ENCODE data around the gene SP2. TPM values are rescaled to one million over a fixed set of nuclear protein-coding genes. Genes with fewer than 3 reads are reported as not detected.

The SP2 gene
- total and polyA plus RNA-seq, 11 donors: 4.1 to 21.2 (median 16.0) TPM

DNA sequence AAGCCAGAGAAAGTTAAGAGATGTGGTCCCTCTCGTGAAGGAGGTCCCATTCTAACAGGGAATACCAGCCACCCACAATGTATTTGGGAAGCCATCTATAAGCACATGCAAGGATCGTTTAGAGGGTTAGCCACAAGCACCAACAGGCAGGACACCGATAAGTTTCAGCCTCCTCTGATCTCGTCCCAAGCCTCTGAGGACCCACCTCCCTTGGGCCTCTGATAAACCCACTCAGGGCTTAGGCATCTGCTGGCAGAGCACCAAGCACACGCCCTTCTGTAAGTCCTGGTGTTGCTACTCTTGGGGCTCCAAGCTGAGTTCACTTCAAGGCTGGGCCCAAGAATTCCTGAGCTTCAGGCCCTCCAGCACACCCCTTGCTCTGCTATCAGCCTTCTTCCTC lies 39.9 kb downstream of the SP2 start:
- no peak overlapping the region for H3K27ac ChIP-seq
- H3K4me3 ChIP-seq: no peak overlapping the region
- peaks cover 0 to 7% (median 3%) of the 10 kb centered on the region in 12 donors for H3K4me1 ChIP-seq
- H3K36me3 ChIP-seq: no peaks in the 10 kb centered on the region
- no peak for ATAC-seq
- WGBS, 4 donors: 62 to 68% (median 64%) methylated on average over 4 to 5 of the region's 5 CpGs
- intact Hi-C loops (cut with DNase I): no loop called here
- peak in 1 of 5 donors; percentile 16 for DNase-seq
- no peaks in the 10 kb centered on the region for H3K27me3 ChIP-seq
- no peak for TF ChIP-seq POLR2A (IDR thresholded peaks at IDR 0.05)
- TF ChIP-seq CTCF (IDR thresholded peaks at IDR 0.05): no peak
- H3K9me3 ChIP-seq: no peaks in the 10 kb centered on the region

- Histone ChIP-seq H3K27me3 (no peaks in the 10 kb centered on the region), H3K4me1 (peaks cover 0 to 20% (median 14%) of the 10 kb centered on the region in 12 donors), H3K4me3 (no peak overlapping the region), H3K27ac (no peak overlapping the region), H3K36me3 (no peaks in the 10 kb centered on the region), H3K9me3 (no peaks in the 10 kb centered on the region)
- DNase-seq (no peak), ATAC-seq (no peak)
- TF ChIP-seq CTCF (IDR thresholded peaks at IDR 0.05): no peak
- TF ChIP-seq POLR2A (IDR thresholded peaks at IDR 0.05): no peak
- WGBS, 4 donors: 90 to 97% (median 92%) methylated on average over 5 of the region's 5 CpGs
- intact Hi-C loops (cut with DNase I): no loop called here
These were observed 41.9 kb downstream of the SP2 start for GRCh38 chr17:47937941-47938340.

DNA sequence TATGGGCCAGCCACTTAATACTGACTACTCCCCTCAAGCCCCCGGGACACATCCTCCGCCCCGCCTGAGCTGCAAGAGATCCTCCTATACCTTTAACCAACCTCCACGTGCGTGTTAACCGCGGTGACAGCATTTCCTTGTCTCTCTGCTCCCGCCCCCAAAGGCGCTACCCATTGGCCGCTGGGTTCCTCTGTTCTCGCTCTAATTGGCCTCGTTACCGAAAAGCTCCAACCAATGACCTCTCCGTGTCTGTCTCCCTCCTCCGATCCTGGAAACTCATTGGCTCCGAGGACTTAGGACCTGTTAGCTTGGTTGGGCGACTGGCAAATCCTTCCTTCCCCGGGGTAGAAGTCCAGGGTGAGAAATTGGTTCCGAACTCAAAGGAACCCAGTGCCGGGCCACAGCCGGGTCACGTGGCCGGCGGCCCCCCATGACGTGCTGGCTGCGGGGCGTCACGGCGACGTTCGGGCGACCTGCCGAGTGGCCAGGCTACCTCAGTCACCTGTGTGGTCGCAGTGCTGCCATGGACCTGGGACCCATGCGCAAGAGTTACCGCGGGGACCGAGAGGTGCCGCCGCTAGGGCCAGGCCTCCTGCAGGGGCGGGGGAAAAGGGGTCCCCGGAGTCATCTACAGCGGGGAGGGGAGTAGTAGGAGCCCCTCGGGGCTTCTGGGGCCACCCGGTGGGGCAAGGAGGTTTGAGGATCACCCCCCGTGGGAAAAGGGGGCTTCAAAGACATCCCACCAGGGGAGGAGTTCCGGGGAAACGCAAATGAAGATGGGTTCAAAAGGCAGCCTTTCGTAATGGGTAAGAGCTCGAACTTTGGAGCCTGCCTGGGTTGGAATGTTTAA lies 45.4 kb downstream of the SP2 start, which contains the start of gene PNPO:
TSS of gene PNPO (plus strand) at position 326 of the 850 bp plus-strand sequence. CDS start at position 431, 105 bp downstream.
- peak within 1 kb of the TSS in 11 of 12 donors; percentile 65 to 92 (median 82) for H3K27ac ChIP-seq
- no peaks in the 10 kb centered on the region for H3K27me3 ChIP-seq
- ATAC-seq (peak; percentile 98 to 99 (median 98)), DNase-seq (peak; percentile 92 to 96 (median 95))
- peaks cover 0 to 46% (median 17%) of the 10 kb centered on the region in 12 donors for H3K4me1 ChIP-seq
- H3K9me3 ChIP-seq: no peaks in the 10 kb centered on the region
- peak within 1 kb of the TSS; percentile 64 to 98 (median 84) for H3K4me3 ChIP-seq
- intact Hi-C loops (cut with DNase I): loop anchor here (1.0 to 10.0 kb wide), 8 partner anchors 34 to 97 kb away; partner anchors contain the start of genes SP2 (in 4 of the 10) and SCRN2 (in 2 of the 10)
- H3K36me3 ChIP-seq: peaks cover 0 to 23% (median 14%) of the 10 kb centered on the region in 9 donors
- TF ChIP-seq POLR2A (IDR thresholded peaks at IDR 0.05) (peak in 1 of 2 donors; percentile 68), CTCF (IDR thresholded peaks at IDR 0.05) (peak in 2 of 12 donors; percentile 5 to 11)
- WGBS, 4 donors: 1 to 3% (median 3%) methylated on average over 42 to 50 of the region's 50 CpGs

- Histone ChIP-seq H3K4me1 (peaks cover 0 to 51% (median 17%) of the 10 kb centered on the region in 12 donors), H3K27me3 (no peaks in the 10 kb centered on the region), H3K9me3 (no peaks in the 10 kb centered on the region), H3K27ac (peak overlapping the region in 11 of 12 donors; percentile 65 to 92 (median 82)), H3K36me3 (peaks cover 0 to 25% (median 14%) of the 10 kb centered on the region in 9 donors), H3K4me3 (peak overlapping the region; percentile 64 to 98 (median 84))
- no peak for ATAC-seq
- DNase-seq: peak in 1 of 5 donors; percentile 11
- intact Hi-C loops (cut with DNase I): loop anchor here in 7 of 10 donors (5.0 to 10.0 kb wide), 5 partner anchors 35 to 97 kb away; partner anchors contain the start of genes SCRN2 (in 2 of the 7) and SP2 (in 1 of the 7)
- 17 to 25% (median 18%) methylated on average over 5 of the region's 5 CpGs for WGBS, 4 donors
- TF ChIP-seq POLR2A (IDR thresholded peaks at IDR 0.05) (no peak), CTCF (IDR thresholded peaks at IDR 0.05) (no peak)
These were observed 46.1 kb downstream of the SP2 start for GRCh38 chr17:47942096-47942510.
